Left cardiac atrium (tissue), 4 donors: ENCODE data around the gene IQGAP2. TPM values are rescaled to one million over a fixed set of nuclear protein-coding genes. Genes with fewer than 3 reads are reported as not detected.
"Not testable (repeated sequence)": the region's sequence is repeated elsewhere in the genome, so short reads cannot be mapped to it uniquely, and the experiment has no call there.

Source experiments
- ATAC-seq, 2 donors: fragments of 200-7000 bp; cut with Tn5 transposase; one replicate each; pipeline ENCODE4 v1.9.1; 2020; ENCODE audit warnings: mild to moderate bottlenecking in 2 of 2, moderate library complexity in 2 of 2
- DNase-seq: peaks from one replicate; pipeline ENCODE4 v3.0.0-alpha.2; 2020
- intact Hi-C, 2 donors: fragments of 100-400 bp; cut with DNase I; formaldehyde crosslinking; loops; one replicate each; pipeline versions ENCODE4 v1.14.1 to v1.15.1; 2022 to 2023
- total RNA-seq, 2 donors: library from RNA; stranded (reverse); fragmentation: NEBNext Ultra II Directional; extraction: Animal tissue kit (Norgen Biotek cat#: 25700); gene quantifications; one replicate each; pipeline ENCODE4 v1.2.1, GENCODE V29; 2021
- donor health status: DM: no; HTN: yes; CAD: no.
- donor health status: DM: no; HTN: yes; CAD: no; lungs with severe emphysema.
- donor health status: DM: yes; HTN: yes; CAD: no.
- donor health status: Dilated cardiomyopathy.

Gene IQGAP2
- total RNA-seq, 2 donors from 2014 or later, result 6.9 to 11.6 TPM

DNA sequence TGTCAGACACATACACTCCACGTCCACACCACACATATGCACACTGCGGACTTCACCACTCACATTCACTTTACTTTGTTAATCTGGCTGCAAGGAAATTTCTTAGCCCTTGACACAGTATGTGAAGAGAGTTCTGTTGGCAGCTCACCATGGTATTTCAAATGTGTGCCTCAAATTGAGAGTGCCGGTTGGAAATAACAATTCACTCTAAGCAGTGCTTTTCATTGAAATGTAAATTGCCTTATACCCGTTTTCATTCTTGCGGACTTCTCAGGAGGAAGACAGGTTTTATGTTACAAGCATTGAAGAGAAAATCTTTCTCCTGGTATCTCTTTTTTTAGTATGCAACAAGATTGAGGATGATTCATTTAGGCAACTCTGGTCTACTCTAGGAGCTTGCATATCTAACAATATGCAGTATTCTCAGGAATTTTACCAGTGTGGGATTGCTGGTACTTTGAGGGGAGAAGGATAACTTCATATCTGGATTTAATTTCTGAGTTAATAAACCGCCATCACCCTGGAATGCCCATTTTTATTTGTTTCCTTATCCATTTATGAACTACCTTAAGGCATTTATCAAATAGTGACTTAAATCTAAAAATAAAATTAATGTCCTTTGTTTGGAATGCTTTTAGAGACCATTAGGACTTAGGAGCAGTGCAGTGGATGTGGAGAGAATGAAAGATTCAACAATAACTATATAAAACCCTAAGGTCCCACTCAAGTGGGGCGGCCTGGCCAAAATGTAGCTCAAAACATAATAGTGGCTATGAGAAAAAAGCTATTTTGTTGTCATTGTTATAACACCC is 87.0 kb downstream of the IQGAP2 start:
- no peak for DNase-seq
- ATAC-seq, result no peak
- intact Hi-C loops, result no loop called here

DNA sequence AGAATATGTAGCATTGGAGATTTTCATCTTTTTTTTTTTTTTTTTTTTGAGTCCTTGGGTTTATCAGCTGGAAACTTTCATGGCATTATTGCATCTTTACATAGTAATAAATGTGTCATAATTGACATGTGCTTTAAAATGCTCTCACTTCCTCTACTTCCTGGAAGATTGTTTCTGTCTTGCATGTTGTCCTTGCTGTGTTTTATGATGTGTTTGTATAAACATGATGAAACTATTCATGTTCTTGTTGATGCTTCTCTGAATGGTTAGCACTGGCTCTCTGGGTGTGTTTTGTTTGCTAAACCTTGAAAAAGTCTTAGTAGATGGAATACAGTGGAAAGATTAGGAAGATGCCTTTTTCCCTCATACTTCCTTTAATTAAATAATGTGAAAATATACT is 87.9 kb downstream of the IQGAP2 start:
- intact Hi-C loops, result no loop called here
- ATAC-seq (no peak), DNase-seq (no peak)

DNA sequence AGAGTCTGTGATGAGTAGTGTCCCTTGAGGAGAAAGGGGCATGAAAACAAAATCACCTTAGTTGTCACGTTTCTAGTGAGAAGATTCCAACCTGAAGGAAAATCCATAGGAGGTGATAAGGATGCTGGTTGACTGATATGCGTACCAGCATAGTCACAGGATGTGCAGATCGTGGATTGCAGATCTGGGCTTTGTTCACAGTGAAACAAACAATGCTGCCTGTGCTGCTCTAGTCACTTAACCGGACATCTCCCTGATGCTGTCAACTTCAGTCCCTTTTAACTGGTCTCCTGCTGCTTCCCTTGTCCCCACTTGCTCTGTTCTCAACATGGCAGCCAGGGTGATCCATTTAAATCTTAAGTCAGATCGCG is 89.7 kb downstream of the IQGAP2 start:
- ATAC-seq (no peak), DNase-seq (no peak)
- intact Hi-C loops, result no loop called here

DNA sequence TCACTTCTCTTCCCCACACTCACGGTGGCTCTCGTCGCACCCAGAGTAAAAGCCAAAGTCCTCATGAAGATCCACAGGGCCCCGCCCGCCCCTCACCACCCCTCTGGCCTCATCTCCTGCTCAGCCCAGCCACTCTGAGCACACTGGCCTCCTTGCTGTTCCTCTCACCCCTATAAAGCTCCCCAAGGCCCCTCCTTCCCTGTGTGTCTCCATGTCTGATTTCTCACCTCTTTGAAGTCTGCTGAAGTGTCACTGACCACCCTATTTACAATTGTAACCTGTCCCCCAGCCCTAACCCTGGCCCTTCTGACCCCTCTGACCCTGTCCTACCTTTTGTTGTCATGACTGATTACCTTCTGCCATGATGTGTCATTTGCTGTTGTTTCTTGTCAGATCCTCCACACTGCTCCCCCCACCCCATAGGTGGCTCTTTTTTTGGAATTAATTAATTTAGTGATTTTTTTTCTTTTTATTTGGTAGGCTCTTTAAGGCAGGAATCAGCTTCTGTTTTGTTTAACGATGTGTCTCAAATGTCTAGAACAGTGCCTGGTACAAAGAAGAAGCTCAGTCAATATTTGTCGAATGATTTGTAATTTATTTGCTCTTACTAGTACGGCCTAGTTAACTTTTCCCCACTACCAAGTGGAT is 90.2 kb downstream of the IQGAP2 start:
- intact Hi-C loops, result no loop called here
- ATAC-seq (no peak), DNase-seq (no peak)

DNA sequence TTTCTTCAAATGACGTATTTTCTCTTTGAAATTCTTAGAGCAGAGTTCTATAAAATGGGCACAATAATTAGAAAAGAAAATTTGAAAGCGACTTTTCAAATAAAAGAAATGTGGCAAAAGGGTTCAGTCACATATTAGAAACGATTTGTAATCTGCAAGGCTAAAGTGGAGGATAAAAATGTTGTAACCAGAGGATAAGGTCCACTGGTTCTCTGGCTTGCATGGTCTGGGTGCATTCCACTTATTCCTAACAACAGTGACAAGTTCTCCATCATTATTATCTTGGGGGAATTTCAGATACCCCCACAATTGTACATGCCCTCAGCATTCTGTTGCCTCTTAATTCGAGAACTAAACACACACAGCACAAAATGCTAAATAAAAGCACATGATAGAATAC is 91.1 kb downstream of the IQGAP2 start:
- ATAC-seq (no peak), DNase-seq (no peak)
- intact Hi-C loops, result no loop called here

DNA sequence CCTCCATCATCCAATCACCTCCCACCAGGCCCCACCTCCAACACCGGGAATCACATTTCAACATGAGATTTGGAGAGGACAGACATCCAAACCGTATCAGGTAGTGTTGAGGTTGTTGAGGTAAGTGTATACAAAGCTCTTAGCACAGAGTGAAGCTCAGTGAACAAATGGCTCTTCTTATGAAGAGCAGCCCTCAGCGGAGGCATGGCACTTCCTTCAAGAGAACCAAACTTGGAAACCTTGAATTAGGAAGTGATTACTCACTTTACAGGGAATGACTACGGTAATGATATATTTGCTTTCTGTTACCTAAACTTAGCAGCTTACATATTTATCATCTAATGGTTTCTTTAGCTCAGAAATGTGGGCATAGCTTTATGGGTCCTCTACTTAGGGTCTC is 92.8 kb downstream of the IQGAP2 start:
- no peak for DNase-seq
- intact Hi-C loops, result no loop called here
- ATAC-seq, result no peak

DNA sequence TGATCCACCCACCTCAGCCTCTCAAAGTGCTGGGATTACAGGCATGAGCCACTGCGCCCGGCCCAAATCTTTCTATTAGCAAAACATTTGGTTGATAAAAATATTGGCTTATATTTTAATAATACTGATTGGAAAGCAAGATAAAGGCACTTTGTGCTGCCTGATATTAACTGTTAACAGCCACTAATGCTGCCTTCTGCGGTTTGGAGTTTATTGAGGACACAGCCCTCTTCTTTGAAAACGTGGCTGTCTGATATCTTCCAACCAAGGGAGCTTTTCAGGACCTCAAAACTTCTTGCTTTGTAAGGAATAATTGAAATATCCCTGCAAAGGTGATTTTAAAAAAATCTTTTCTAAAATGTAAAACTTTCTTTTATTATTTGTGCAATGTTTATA is 94.0 kb downstream of the IQGAP2 start:
- intact Hi-C loops, result no loop called here
- ATAC-seq (no peak), DNase-seq (no peak)

DNA sequence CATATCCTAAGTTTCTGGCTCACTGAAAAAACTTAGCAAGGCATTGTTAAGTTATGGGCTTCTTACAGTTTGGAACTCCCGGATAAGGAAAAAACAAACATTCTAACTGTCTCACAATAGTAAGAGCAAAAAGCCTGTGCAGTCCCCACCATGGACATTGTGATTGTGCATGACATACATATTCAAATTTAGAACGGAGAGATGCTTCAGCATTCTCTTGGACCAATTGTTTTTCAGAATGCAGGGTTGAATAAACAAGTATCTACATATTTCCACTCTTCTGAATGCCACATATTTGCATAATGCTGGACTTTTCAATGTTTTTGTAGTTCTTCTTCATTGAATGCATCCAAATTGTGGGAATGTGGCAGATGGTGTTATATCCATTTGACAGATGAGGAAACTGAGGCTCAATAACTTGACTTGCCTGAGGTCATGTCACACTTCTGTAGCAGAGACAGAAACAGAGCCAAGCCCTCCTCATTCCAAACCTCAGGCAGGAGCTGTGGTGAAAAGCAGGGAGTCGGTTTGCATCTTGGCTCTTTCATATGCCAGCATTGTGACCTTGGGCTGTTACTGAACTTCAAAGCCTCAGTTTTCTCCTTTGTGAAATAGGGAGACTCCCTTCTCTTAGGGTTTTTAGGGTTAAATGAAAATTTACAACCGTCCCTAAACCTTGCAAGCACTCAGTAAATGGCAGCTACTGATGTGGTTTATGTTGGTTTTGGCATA is 95.1 kb downstream of the IQGAP2 start:
- DNase-seq (no peak), ATAC-seq (no peak)
- intact Hi-C loops, result no loop called here

DNA sequence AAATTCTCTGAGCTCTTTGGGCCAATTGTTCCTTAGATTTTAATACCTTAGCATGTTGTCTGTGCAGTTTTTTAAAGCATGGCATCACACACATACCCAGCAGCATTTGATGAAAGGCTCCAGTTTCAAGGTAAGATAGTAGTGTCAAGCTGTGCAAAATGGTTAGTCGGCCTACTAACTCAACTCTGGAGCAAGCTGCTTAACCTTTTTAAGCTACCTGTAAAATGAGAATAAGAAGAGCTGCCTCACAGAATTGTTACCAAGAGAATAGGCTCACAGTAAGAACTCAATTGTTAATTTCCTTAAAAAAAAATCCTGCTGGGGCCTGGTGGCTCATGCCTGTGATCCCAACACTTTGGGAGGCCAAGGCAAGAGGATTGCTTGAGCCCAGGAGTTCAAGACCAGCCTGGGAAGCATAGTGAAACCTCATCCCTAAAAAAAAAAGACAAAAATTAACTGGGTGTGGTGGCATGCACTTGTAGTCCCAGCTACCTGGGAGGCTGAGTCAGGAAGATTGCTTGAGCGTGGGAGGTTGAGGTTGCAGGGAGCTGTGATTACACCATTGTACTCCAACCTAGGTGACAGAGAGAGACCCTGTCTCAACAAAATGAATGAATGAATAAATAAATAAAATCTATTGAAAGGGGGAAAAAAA is 96.5 kb downstream of the IQGAP2 start:
- intact Hi-C loops, result no loop called here
- DNase-seq, result no peak
- ATAC-seq, result no peak

DNA sequence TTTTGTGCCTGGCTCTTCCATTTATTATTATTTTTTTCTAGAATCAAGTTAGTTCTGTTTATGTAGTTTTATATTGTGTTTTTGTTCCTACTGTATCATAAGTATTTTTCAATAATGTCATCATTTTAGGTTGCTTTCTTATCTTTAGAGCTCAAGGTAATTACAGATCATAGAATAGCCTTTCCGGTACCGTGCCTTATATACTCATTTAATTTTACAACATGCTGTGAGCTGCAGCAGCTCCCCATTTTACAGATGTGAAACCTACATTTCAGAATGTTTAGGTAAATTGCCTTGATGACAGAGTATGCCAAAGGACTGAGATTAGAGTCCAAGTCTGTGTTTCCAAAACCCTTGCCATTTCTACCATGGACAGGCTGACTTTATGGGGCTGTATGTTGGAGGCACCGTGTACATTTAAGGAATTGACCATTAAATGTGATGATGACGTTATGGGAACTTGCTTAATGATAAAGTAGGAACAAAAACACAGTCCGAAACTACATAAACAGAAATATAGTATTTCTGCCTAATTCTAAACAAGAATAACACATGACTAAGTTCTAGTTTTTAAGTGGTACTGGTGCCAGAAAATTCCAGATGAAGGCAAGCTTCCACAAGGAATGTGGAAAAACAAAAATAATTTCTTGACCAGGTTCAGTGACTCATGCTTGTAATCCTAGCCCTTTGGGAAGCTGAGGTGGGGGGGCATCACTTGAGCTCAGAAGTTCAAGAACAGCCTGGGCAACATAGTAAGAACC is 97.7 kb downstream of the IQGAP2 start:
- DNase-seq (no peak), ATAC-seq (no peak)
- intact Hi-C loops, result no loop called here

DNA sequence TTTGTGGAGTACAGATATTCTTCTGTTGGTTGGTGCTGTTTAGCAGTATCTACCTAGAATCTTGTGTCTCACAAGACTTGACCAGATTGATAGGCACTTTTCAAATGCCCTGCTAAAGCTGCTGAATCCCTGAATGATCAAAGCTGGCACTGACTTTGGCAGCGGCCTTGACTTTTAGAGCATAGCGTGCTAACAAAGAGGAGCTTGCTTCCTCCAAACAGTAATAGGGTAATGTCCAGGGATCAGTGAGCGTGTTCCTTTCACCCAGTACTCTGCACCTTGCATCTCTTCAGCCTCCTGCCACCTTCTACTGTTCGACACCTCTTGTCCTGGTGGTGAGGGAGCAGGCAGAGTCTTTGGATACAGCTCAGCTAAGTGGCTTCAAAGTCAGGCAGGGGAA is 100.8 kb downstream of the IQGAP2 start:
- DNase-seq (no peak), ATAC-seq (no peak)
- intact Hi-C loops, result no loop called here

DNA sequence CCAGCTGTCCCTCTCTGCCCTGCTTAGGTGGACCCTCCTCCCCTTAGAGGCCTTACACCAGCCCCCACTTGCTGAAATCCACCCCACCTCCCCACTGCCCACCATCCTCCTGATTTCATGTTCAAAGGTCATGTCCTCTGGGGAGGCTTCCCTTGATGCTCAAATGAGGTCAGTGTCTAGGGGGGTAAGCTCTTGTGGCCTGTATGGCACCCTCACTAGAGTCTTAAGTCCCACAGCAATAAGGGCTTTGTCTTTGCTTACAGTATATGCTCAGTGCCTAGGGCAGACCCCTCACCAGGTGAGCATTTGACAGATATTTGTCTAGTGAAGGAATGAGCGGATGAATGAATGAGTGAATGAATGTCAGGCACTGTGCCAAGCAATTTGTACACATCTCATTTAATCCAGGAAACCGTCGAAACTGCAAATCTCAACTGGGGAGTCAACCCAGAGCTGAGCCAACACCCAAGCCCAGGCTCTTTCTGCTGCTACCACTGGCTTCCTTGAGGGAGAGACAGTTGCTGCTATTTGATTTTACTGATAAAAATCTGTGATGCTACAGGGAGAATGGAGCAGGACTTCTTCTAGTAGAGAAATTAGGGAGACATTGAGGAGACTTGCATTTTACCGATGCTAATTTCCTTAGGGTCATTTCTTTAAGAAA is 101.9 kb downstream of the IQGAP2 start:
- no peak for ATAC-seq
- intact Hi-C loops, result no loop called here
- DNase-seq, result no peak

DNA sequence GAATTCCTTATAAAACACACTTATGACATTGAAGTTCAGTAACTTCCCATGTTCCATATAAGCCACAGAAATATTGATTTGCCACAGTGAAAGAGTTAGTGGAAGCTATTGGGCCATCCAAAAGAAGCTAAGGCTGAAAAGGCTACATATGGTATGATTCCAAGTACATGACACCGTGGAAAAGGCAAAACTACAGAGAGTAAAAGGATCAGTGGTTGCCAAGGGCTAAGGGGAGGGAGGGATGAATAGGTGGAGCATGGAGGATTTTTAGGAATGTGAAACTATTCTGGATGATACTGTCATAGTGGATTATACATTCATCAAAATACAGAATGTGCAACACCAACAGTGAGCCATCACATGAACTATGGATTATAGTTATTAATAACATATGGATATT is 110.4 kb downstream of the IQGAP2 start:
- no peak for ATAC-seq
- intact Hi-C loops, result no loop called here
- DNase-seq, result no peak

DNA sequence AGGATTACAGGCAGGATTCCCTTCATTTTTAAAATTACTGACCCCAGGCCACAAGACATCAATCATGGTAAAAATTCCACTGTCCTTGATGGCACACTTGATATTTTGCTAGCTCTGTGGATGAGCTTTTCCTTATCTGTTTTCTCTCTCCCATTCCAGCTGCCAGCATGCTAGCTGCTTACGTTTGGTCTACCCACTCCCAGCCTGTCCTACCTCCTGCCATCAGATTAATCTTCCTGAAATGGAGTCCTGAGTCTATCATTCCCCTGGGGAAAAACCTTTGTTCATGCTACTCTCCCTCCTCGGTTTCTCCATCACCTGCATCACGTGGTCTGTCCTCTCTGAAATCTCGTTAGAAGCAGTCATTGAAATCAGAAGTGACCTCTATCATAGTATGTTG is 111.2 kb downstream of the IQGAP2 start:
- ATAC-seq (no peak), DNase-seq (no peak)
- intact Hi-C loops, result no loop called here

DNA sequence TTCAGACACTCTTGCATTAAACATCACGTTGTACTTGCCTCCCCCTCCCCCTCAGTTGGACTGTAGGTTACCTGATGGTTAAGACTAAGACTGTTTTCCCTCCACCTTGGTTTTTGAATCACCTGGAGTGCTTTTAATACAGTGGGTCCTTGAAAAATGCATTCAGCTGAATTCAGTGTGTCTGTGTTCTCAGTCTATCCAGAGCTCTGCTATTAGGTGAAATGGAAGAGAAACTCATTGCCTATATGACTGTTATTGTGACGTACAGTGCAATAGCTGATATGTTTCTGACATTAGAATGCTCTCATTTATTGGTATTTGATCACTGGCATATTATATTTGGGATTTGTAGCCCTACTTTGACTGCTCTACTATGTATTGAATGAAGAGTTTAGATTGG is 111.6 kb downstream of the IQGAP2 start:
- intact Hi-C loops, result no loop called here
- no peak for ATAC-seq
- DNase-seq, result no peak

DNA sequence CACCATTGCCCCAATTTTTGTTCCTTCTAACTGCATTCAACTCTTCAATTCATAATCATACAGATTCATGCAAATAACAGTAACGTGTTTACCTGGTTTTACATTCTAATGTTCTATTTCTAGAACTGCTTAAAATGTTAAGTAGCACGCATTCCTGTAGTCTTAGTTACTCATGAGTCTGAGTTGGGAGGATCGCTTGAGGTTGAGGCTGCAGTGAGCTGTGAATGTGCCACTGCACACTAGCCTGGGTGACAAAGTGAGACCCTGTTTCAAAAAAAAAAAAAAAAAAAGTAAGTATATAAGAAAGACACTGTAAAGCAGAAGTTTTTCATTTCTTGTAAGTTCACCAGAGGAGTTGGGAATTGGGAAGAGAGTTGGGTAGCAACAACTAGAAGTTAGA is 114.2 kb downstream of the IQGAP2 start:
- intact Hi-C loops, result no loop called here
- DNase-seq (no peak), ATAC-seq (no peak)

DNA sequence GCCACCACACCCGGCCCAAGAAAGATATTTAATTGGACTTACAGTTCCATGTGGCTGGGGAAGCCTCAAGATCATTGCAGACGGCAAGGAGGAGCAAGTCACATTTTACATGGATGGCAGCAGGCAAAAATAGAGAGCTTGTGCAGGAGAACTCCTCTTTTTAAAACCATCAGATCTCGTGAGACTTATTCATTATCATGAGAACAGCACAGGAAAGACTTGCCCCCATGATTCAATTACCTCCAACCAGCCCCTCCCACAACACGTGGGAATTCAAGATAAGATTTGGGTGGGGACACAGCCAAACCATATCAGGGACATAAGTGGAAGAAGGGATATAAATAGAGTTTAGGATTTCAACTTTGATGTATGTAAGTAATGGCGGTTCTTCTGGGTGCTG is 115.2 kb downstream of the IQGAP2 start:
- ATAC-seq, intact Hi-C loops, DNase-seq: not testable (repeated sequence)

DNA sequence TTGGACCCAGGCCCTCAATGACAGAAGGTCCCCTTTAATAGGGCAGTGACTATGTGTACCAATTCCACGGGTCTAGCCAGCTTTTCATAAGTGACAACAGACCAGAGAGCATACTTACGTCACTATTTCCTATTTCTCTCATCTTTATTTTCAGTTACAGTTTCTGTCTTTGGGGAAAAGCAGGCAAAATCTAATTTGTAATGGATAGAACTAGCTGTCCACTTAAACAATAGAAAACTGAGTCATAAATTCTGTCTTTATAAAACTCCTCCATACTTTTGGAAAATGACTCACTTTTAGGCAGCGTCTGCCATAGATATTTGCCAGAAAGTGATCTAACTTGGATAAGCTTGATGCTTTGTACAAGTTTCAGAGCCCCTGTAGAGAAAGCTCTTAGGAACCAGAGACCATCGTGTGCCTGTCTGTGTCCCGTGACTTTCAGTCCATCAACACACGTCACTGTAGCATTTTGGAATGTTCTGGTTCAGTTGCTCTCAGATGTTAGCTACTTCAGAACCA is 118.2 kb downstream of the IQGAP2 start:
- intact Hi-C loops, result no loop called here
- ATAC-seq (peak in 1 of 2 donors; percentile 78), DNase-seq (no peak)
